Brain pericyte (primary cell): ENCODE results near the gene EPHX1.

ENCODE experiments used
- DNase-seq: peaks from one replicate; pipeline ENCODE4 v3.0.0-alpha.2; 2012; ENCODE audit warnings: low read depth, low spot score

Gene EPHX1

GRCh38 chr1:225842788-225843425, 33.0 kb downstream of the EPHX1 start:
- DNase-seq, result no peak

DNA sequence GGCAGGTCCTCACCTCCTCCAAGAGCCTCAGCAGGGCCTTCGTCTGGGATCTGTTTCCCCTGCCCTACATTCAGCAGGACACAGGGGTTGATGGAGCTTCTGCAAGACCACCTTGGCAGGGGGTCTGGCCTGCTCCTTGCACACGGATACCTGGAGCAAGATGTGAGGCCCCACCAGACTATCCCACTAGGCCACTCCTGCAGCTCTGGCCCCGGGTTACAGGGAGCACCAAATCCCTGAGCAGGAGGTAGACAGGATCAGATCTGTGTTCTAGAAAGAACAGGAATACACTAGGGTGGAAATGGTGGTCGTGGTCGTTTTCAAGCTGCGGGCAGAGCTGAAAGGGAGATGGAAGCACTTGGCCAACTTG, 33.5 kb downstream of the EPHX1 start:
- DNase-seq, result no peak

- DNase-seq, result no peak
Observed at GRCh38 chr1:225844236-225845061, 34.5 kb downstream of the EPHX1 start.

DNA sequence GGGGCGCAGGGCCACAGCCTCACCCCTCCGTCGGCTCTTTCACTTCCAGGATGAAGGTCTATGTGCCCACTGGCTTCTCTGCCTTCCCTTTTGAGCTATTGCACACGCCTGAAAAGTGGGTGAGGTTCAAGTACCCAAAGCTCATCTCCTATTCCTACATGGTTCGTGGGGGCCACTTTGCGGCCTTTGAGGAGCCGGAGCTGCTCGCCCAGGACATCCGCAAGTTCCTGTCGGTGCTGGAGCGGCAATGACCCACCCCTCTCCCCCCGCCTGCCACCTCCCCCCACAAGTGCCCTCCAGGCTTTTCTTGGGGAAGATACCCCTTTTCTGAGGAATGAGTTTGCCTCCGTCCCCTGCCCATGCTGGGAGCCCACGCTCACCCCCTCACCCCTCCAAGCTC, 35.2 kb downstream of the EPHX1 start:
- no peak for DNase-seq

DNA sequence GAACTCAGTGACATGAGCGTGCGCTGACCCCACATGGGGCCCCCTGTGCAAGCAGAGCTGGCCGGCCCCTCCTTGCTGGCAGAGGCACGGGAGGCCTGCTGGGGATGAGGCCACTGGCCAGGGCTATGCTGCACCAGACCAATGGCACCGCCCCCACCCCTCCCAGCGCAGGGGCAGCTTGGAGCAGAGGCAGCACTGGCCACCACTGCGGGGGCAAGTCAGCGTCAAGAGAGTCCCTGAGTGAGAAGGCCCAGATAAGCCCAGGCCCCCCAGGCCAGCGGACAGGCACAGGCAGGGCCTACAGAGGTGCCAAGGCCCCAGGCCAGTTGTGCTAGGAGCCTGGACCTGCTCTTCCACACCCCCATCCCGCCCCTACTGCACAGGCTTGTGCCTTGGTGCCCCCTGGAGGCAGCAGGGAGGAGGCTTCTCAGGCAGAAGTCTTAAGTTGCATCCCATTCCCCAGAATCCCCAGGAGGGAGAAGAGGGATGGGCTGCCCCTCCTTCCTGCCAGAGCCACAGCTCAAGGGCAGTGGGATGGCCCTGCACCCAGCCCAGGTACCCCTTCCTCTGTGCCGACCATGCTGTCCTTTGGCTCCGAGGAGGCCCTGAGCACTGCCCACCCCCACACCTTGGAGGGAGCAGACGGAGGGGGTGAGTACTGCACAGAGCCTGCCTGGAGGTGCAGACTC, 35.8 kb downstream of the EPHX1 start:
- DNase-seq, result no peak

DNA sequence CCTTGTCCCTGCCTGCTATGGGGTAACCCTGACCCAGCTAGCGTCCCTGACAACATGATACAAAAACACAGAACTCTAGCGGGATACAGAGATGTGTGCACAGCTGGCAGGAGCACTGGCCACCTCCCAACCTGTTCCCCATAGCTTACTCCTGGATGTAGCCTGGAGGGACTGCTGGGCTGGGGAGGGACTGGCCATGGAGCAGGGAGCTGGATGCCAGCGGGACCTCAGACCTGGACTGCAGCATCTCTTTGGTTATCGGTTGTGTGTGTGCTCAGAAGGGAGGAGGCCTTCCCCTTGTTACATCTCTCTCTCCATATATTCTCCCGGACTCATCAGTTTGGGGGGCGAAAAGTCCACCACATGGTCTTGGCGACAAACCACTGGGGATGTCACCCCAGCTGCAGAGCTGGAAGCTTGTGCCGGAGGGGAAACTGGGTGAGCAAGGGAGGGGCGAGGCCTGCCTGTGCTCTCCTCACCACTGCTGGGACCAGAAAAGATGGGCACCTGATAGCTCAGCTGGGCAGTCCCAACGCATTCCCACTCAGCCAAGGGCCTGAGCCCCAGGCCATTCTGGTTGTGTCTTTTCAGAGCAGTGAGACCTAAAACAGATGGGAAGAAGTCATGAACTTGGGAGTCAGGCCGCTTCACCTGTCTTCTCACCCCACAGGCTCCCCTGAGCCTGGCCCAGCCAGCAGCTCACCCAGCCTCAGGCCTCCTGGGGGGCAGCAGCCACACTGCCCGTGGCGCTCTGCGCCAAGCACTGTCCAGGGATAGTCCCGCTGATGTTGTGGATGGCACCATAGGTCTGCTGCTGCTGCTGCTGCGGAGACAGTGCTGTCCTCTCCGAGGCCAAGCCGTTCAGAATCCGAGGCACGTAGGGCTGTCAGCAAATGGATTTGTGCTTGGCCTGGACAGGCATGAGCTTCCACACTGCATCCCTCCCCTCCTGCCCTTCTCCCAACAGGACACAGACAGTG, 36.7 kb downstream of the EPHX1 start:
- no peak for DNase-seq

- DNase-seq, result no peak
Observed at GRCh38 chr1:225847610-225848009, 37.7 kb downstream of the EPHX1 start.

DNA sequence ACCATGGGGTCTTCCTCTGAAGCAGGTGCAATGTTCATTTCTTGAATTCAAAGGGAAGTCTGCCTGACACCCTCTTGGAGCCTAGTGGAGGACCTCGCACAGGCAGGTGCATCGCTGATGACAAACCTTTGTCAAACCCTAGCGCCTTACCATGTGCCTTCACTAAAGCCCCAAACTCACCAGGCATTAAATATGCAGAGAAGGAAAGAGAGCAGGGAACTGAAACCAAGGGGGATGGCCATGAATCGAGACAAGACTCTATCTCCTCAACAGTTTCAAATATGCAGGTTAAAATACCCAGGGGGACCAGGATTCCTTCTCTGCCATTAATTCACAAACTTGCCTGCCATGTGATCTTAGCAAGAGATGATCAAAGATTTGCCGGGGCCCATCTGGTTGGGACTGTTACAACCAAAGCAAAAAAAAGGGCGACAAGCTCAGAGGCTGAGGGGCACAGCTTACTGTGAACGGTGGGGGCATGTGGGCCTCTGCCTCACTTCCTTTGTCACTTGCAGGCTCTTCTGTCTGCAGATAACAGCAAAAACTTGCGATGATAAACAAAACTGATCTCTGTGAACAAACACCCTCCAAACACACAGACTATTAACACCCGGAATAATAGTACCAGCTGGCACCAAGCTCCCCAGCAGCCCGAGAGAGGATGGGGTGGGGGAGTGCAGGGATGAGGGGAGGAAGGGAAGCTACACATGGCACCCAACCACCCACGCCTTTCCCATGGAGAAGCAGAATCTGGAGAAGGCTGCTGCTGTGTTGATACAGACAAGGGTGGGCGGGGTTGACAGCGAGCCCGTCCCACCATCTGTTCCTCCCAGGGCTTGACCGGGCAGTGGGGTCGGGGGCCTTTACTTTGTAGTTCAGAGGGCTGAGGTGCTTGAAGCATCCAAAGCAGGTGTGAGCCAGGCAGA, 38.4 kb downstream of the EPHX1 start:
- no peak for DNase-seq

GRCh38 chr1:225849925-225850324, 40.0 kb downstream of the EPHX1 start:
- no peak for DNase-seq

GRCh38 chr1:225850370-225850769, 40.4 kb downstream of the EPHX1 start:
- no peak for DNase-seq

GRCh38 chr1:225851805-225852204, 41.9 kb downstream of the EPHX1 start:
- no peak for DNase-seq

DNA sequence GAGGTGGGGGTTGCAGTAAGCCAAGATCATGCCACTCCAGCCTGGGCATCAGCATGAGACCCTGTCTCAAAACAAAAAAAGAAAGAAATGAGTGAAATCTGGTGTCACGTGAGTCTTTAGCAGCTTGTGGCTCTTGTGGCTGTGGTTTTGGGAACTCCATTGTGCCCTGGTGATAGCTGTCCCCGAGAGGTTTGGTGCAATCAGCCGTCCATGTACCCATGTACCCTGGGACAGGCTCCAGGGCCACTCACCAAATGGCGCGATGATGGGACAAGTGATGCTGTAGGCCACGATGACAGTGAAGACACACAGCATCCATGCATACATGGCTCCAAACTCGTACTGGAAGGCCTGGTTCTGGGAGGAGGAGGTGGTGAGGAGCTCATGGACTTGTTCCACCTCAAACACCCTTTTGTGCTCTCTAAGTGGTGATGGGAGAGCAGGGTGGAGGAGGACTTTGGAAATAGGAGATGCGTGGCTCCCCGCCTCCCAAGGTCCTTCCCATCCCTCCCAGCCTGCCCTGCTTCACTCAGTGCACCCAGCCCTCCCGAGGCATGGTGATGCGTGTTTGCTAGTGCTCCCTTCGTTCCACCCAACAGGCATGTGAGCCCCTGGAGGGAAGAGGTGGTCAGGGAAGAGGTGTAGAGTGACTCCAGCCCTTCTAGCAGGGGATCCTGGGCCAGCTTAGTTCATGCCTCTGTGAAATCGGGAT, 42.6 kb downstream of the EPHX1 start:
- DNase-seq, result no peak

GRCh38 chr1:225853441-225853840, 43.5 kb downstream of the EPHX1 start:
- no peak for DNase-seq

DNA sequence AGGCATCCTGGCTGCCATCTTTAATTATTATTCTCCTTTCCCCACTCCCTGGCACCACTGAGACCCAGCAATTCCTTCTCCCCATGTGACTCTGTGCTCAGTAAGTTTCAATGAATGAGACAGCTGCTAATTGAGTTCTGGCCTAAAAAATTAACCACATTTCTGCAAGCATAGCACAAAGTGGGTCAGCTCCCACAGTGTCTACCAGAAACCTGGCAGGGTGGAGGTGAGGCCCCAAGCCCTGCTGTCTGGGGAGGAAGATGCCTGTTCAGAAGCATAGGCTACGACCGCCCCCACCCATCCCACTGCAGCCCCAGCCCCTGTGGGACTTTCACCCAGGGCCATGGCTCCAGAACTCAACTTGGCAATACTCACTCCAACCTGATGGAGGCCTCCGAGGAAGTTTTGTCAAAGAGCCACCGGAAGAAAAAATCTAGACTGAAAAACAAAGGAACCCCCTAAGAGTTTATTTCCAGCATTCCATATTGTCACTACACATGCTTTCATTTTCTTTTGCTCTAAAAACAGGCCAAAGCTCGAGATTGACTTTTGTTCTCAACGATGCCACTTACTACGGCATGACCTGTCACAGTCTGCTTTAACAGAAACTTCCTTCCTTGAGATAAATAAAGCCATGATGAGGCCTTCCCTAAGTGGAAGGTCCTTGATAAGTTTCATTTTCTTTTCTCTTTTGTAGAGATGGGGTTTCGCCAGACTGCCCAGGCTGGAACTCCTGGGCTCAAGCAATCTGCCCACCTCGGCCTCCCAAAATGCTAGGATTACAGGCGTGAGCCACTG, 45.8 kb downstream of the EPHX1 start:
- no peak for DNase-seq

- DNase-seq, result no peak
Observed at GRCh38 chr1:225857256-225857655, 47.3 kb downstream of the EPHX1 start.

DNA sequence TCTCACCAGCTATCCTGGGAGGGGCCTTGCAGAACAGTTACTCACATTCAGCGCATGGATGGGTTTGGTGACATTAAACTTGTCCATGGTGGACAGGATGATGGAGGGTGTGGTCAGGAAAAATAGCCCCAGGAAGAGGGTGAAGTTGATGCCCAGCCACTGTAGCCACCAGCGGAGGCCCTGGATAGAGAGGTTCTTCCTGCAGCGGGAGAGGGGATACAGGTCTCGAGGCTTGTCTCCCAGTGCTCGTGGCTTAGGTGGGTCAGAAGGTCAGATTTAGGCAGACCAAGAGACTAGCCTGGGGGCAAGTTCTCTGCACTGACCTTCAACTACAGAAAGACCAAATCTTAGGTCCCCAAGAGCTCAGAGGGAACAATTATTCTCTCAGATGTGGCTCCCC, 49.2 kb downstream of the EPHX1 start:
- DNase-seq, result no peak

DNA sequence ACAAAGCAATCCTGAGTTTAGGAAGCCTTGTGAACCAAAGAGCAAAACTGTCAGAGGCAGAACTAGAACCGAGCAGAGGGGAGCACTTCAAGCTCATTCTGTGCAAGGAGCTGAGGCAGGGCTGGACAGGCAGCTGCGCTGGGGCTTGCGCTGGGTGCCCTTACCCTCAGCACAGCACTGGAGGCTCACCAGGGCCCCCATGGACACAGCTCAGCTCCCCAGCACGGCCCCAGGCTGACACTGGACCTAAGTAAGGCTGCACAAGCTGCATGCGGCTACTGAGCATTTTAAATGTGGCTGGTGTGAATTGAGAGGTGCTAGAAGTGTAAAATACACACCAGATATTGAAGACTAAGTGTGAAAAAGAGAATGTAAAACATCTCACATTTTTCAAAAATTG, 50.2 kb downstream of the EPHX1 start:
- DNase-seq, result no peak

- no peak for DNase-seq
Observed at GRCh38 chr1:225860876-225861441, 51.0 kb downstream of the EPHX1 start.
